Mammary epithelial cell (primary cell): ENCODE data around the gene KDM6B.

Experiments
- CTCF ChIP-seq, 2 donors: IDR thresholded peaks in 1 of 2; conservative IDR thresholded peaks in 1 of 2; 2 replicates each; pipeline ENCODE4 v1.5.1; 2011 to 2012; ENCODE audit warnings: inconsistent platforms in 2 of 2, low read length in 2 of 2, mild to moderate bottlenecking in 2 of 2, control low read depth in 1 of 2, low read depth in 1 of 2; ENCODE audit not compliant: insufficient read depth in 1 of 2; ENCODE audit errors: extremely low read depth in 1 of 2
- EZH2 ChIP-seq: IDR thresholded peaks from 2 replicates; pipeline ENCODE4 v1.6.1; 2012; ENCODE audit warnings: low read length, inconsistent platforms, borderline replicate concordance

- TF ChIP-seq CTCF (conservative IDR thresholded peaks at IDR 0.05 in 1 of 2, IDR thresholded peaks at IDR 0.05 in 1 of 2; ENCODE audit: extremely low read depth in 1 of 2, insufficient read depth in 1 of 2, low read depth in 1 of 2, low read length in 2 of 2) (no peak), EZH2 (no peak)
Observed at GRCh38 chr17:7816926-7817642, 16.9 kb upstream of the KDM6B start.
